GM19193 (cell line): Measurements from ENCODE around the gene C5orf52.

Experiments used
- POLR2A ChIP-seq: IDR thresholded peaks from 4 replicates; pipeline ENCODE4 v1.6.1; 2011; ENCODE audit not compliant: insufficient read depth, insufficient read length; ENCODE audit errors: extremely low read depth

The C5orf52 gene

DNA sequence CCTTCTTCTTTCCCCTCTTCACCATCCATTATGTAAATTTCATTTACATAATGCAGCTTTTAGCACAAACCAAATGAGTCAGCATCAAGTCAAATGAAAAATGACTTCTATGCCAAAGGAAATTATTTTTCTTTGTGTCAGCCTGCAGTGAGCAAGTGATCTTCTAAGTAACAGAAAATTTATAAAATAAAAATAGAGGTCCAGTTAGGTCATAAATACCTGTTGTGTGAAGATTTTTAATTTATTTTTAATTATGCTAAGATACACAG, 43.2 kb downstream of the C5orf52 start:
- no peak for TF ChIP-seq POLR2A

GRCh38 chr5:157718519-157718918, 47.2 kb downstream of the C5orf52 start:
- no peak for TF ChIP-seq POLR2A

- no peak for TF ChIP-seq POLR2A
Observed at GRCh38 chr5:157719245-157719644, 47.9 kb downstream of the C5orf52 start.

GRCh38 chr5:157721159-157721558, 49.8 kb downstream of the C5orf52 start:
- no peak for TF ChIP-seq POLR2A
